Mammary epithelial cell (primary cell): ENCODE measurements around the gene TUBB3.

Experiments used
- CTCF ChIP-seq, 2 donors: IDR thresholded peaks in 1 of 2; conservative IDR thresholded peaks in 1 of 2; 2 replicates each; pipeline ENCODE4 v1.5.1; 2011 to 2012; ENCODE audit warnings: inconsistent platforms in 2 of 2, low read length in 2 of 2, mild to moderate bottlenecking in 2 of 2, control low read depth in 1 of 2, low read depth in 1 of 2; ENCODE audit not compliant: insufficient read depth in 1 of 2; ENCODE audit errors: extremely low read depth in 1 of 2
- EZH2 ChIP-seq: IDR thresholded peaks from 2 replicates; pipeline ENCODE4 v1.6.1; 2012; ENCODE audit warnings: low read length, inconsistent platforms, borderline replicate concordance

- TF ChIP-seq CTCF (conservative IDR thresholded peaks at IDR 0.05 in 1 of 2, IDR thresholded peaks at IDR 0.05 in 1 of 2; ENCODE audit: extremely low read depth in 1 of 2, insufficient read depth in 1 of 2, low read depth in 1 of 2, low read length in 2 of 2) (no peak), EZH2 (no peak)
Measured at GRCh38 chr16:89919535-89920406, 3.4 kb upstream of the TUBB3 start.
